ENCODE results near the gene DNM1.

The DNM1 gene

DNA sequence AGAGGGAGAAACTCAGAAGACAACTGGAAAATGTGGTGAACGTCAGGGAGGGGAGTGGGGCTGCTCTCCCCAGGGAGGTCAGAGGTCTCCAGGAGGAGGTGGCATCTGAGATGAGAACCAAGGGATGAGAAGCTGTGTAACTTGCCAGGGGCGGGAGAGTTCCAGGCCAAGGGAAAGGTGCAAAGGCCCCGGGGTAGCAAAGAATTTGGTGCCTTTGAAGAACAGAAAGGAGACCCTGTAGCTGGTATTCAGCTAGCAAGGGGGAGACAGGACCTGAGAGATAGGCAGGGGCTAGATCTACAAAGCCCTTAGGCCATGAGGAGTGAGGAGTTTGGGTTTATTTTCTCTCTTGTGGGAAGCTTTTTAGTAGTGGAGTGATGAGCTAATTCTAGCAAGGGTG lies 3.3 kb downstream of the DNM1 start:
- DNase-seq = no peak

DNA sequence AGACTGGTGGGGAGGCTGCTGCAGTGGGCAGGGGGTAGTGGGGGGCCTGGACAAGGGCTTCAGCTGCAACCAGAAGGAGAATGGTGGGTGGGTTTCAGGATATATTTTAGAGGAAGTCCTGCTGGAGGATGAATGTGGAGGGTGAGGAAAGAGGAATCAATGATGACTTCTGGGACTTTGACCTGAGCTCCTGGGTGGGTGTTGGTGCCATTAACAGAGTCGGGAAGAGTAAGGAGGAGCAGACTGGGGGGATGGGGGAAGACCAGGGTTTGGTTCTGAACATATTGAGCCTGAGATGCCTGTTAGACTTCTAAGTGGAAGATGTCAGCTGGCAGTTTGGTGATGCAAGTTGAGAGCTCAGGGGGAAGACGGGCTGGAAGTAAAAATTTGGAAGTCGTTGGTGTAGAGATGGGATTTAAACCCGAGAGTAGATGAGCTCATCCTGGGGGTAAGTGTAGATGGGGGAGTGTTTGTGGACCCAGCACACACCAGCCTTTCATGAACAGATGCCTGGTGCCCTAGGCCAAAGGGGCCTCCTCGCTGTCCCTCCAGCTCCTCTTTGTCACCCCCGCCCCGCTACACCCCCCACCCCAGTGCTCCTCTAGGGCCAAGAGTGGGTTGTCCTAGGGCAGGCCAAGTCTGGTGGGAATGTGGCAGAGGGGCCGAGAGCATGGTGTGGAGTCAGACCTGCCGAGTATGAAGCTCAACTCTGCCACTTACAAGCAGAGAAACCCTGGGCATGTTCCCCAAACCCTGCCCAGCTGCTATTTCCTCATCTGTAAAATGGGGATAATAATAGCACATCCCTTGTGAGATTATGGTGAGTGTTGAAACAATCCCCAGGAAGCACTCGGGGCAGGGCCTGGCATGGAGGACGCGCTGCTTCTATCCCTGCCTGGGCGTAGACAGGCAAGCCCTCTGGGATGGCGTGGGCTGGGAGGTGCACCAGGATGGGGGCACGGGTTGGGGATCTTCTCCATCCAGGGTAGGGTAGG lies 4.0 kb downstream of the DNM1 start:
- no peak for DNase-seq

DNA sequence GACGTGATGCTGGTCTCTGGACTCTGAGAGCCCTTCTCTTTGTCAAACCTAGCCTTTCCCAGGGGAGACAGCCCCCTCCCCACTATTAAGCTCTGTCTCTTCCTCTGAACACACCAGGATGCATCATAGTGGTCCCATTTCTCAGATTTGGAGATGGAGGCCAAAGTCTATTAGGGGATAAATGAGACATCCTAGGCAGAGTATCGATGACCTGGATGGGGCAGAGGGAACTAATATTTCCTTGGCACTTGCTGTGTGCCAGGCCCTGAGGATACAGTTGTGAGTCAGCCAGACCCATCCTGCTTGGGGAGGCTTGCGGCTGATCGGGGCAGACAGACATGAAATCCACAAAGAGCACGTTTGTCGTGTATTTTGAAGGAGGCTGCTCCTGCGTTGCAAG lies 5.2 kb downstream of the DNM1 start:
- DNase-seq = no peak

DNA sequence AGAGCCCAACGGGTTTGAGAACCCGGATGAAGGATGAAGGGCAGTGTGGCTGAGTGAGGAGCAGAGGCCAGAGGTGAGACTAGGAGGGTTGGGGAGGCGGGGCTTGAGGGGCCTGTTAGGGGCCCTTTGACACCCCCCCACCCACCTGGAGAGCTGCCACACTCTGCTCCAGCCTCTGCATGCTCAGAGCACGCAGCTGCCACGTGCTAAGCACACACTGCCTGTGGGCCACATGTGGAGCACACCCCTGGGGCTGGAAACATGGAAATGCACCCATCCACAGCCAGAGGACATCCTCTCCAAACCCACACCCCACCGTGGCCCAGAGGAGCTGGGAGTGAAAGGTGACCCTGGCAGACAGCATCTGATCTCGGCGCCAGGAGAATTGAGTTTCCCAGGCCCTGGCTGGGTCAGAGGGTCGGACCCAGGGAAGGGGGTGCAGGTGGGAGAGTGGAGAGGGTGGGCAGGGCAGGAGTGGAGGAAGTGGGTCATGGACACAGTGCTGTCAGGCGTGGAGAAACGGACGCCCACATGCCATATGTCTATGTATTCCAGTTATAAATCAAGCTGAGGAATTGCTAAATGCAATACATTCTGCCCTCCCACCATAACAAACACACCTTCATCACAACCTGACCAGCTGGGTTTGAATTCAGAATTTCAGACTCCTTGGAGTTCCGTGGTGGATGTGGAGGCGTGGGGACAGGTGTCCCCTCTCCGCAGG lies 5.9 kb downstream of the DNM1 start:
- no peak for DNase-seq

DNA sequence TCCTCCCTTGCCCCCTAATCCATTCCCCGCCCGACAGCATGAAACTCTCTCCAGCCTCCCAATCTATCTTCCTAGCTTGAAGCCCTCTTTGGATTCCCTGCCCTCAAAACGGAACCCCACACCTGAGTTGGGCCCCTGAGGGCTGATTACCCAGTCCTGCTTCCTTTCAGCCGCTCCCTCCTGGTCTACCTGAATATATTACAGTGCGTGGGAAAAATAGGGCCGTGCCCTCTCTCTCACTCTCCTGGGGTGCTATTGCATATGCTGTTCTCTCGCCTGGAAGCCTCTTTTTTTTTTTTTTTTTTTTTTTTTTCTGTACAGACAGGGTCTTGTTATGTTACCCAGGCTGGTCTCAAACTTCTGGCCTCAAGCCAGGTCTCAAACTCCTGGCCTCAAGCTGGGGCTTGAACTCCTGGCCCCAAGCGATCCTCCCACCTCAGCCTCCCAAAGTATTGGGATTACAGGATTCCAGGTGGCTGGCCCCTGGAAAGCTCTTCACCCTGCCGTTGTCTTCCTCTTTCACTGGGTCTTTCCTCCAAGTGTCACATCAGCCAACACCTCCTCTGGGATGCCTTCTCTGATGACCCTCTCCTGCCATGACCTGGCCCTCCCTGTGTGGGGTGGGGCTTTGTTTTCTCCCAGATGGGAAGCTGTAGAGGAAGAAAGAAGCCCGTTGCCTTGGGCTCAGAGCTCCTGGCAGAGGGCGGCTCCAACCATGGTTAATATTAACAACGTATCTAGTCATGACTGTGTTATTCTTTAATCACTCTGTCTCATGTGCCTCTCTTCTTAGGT lies 8.2 kb downstream of the DNM1 start:
- no peak for DNase-seq

DNA sequence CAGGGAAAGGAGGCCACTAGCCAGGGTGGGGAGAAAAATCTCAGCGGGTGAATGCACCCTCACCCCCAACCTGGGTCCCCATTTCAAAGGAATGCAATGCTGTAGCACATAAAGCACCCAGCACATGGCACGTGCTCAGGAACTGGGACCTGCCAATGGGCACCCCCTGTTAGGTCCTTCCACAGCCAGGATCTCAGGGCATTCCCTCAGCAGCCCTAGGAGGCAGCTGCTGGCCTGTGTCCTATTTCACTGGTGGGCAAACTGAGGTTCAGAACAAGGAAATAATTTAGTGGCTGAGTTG lies 8.8 kb downstream of the DNM1 start:
- no peak for DNase-seq

DNA sequence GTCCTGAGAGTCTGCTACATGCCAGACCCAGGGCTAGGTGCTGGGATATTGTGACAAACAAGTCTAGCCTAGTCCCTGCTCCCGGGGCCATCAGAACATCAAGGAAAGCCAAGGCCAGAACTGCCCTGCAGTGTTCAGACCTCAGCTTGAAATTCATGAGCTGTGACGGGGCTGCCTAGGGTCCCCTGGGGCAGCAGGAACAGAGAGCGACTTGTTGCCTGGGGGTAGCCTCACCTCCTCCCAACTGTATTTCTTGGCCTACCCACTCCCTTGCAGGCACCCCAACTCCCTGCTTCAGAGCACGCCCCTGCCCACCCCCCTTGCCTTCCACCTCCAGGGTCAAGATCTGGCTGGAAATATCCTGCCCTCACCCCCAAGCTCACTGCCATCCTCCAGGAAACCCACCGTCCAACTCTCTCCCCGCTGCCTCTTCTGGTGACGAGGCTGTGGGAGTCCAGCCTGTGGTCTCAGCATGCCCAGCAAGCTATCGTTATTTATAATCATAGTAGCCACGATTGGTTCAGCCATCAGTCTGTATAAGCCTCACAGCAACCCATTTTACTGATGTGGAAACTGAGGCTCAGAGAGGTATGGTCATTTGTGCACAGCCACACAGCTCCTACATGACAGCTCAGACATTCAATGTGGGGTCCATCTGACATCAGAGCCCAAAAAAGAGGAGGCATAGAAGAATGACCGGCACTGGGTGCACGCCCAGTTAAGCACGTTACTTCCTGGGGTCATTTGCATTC lies 10.7 kb downstream of the DNM1 start:
- no peak for DNase-seq

DNA sequence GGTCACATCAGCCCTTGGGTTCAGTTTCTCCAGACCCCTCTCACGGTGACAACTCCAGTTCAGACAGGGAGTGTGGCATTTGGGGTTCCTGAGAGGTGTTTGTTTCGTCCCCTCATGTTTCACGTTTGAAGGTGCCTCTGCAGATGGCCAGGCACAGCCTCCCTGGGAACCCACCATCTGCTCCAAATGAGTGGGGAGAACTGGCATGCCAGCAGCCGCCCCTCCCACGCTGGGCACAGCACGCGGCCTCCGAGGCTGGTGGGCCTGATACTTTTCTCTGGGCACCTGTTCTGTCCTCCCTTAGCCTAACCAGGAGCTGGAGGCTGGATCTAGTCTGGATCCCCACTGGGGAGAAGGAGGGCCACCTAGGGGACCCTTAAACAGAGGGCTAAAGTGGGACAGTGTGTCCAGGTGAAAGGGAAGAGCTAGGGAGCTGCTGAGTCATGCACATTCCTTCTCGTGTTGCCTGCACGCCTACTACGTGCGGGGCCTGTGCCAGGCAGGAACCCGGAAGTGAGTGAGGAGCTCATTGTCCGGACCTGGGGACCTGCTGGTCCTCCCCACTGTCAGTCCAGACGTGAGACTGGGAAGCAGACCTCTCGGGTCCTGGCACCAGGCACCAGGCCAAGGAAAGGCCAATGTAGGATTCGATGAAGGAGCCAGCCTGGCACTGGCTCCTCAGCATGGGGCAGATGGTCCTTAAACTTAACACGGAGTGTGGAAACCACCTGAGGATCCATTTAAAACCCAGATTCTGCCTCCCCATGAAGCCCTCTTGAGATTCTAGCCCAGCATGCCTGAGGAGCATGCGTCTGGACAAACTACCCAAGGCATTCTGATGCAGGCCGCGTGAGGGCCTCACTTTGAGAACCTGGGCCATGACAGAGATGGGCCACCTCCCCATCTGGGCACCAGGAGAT lies 11.7 kb downstream of the DNM1 start:
- DNase-seq = no peak

DNA sequence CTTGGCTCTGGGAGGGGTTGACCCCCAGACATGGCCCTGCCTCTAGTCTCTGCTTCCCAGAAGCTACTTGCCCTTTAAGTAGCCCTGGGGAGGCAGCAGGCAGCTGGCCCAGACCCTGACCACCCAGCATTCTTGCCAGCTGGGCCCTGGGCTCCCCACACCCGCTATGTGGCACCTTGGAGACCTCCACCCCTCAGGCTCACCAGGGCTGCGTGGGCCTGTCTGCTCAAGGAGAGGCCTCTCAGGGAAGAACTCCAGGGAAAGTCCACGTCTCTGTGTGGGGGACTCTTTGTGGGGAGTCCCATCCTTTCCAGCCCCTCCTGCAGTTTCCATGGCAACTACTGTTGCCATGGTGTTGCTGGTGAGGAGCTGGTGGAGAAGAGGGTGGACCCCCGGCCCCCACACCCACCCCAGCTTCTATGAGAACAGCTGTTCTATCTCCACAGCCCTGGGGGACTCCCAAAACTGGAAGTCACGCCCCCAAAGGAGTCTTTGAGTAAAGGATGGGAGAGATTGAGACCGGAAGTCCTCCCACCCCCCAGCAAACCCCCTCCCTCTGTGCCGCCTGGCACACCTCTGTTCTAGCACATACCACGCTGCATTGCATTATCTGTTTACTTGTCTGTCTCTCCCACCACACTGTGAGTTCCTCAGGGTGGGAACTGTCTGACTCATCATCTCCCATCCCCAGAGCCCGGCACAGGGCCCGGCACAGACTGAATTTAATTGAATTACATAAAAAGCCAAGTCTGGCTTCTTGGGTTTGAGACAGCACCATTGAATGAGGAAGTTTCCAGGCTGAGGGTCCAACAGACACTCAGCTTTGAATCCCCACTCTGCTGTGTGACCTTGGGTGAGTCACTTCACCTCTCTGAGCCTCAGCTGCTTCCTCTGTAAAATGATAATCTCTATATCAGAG lies 12.6 kb downstream of the DNM1 start:
- DNase-seq = peak; percentile 87

DNA sequence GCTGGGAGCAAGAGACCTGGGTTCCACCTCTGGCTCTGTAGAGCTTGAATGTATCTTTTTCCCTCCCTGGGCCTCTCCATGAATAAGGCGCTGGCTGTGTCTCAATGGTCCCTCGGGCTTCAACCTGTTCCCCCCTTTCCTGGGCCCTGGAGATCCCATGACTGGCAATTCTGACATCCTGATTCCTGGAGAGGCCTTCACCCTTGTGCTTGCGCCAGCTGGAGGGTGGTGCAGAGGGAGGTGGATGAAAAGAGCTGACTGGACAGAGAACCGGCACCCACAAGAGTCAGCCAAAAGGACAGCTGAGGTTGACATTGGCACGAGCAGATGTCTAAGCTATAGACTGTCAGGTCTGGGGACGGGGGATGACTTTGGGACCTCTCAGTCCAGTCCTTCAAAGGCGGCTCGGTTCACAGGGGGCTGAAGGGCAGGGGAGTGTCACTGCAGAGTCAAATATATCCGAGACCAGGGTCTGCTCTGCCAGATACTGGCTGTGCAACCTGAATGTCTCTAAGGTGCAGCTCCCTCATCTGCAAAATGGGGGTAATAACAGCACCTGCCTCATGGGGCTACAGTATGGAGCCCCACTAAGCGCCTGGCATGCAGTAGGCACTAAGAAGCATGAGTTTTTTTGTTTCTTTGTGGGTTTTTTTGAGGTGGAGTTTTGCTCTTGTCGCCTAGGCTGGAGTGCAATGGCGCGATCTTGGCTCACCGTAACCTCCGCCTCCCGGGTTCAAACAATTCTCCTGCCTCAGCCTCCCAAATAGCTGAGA lies 13.8 kb downstream of the DNM1 start:
- no peak for DNase-seq

DNA sequence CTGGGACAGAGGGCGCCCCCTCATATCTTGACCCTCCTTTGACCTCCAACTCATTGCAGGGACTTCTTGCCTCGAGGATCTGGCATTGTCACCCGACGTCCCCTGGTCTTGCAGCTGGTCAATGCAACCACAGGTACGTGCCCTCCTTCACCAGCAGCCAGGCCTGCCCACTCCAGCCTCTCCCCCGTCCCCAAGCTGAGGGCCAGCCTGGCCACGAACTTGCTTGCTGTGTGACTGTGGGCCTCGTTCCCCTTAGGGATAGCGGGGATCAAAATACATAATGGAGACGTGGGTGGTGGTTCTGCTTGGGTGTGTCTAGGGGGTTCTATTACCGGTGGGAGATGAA lies 15.0 kb downstream of the DNM1 start:
- DNase-seq = no peak

DNA sequence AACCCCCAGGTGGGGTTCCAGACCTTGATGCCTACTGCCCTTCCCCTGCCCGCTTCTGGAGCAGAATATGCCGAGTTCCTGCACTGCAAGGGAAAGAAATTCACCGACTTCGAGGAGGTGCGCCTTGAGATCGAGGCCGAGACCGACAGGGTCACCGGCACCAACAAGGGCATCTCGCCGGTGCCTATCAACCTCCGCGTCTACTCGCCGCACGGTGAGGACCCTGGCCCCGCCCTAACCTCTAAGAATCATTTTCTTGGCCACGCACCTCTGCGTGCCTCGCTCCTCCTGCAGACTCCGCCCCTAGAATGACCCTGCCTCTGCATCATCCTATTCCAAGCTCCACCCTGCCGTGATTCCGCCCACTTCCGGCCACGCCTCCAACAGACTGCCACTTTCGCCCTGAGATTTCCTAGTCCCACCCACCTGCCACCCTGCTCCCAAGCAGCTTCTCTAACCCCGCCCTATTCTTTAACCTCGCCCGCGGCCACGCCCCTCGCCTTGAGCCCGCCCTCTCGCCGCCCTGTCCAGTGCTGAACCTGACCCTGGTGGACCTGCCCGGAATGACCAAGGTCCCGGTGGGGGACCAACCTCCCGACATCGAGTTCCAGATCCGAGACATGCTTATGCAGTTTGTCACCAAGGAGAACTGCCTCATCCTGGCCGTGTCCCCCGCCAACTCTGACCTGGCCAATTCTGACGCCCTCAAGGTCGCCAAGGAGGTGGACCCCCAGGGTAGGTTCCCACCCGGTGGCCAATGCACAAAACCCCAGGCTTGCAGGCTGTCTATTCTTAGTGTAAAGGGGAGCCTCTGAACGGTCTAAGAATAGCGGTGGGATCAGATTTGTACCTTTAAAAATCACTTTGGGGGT lies 15.6 kb downstream of the DNM1 start:
- DNase-seq = peak; percentile 41

DNA sequence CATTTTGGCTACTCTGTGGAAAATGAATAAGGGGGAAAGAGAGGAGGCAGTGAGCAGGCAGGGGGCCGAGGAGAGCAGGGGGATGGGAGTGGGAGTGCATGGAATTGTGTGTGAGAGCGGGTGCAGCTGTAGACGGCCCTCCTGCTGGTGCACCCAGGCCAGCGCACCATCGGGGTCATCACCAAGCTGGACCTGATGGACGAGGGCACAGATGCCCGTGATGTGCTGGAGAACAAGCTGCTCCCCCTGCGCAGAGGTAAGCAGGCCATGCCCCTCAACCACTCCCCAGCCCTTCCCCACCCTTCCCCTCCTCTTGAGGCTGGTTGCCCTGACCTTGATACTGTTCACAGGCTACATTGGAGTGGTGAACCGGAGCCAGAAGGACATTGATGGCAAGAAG lies 16.7 kb downstream of the DNM1 start:
- no peak for DNase-seq

DNA sequence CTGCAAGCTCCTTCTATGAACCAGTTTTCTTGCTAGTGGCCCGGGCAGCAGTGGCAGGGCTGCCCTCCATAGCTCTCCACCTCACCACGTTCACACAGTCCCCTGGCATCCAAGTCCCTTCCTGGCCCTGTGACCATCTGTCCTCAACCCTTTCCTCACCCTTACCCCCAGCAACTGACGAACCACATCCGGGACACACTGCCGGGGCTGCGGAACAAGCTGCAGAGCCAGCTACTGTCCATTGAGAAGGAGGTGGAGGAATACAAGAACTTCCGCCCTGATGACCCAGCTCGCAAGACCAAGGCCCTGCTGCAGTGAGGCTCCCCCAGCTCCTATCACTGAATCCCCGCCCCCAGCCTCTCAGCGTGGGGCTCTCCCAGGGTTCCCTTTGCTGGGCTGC lies 18.8 kb downstream of the DNM1 start:
- DNase-seq = no peak

DNA sequence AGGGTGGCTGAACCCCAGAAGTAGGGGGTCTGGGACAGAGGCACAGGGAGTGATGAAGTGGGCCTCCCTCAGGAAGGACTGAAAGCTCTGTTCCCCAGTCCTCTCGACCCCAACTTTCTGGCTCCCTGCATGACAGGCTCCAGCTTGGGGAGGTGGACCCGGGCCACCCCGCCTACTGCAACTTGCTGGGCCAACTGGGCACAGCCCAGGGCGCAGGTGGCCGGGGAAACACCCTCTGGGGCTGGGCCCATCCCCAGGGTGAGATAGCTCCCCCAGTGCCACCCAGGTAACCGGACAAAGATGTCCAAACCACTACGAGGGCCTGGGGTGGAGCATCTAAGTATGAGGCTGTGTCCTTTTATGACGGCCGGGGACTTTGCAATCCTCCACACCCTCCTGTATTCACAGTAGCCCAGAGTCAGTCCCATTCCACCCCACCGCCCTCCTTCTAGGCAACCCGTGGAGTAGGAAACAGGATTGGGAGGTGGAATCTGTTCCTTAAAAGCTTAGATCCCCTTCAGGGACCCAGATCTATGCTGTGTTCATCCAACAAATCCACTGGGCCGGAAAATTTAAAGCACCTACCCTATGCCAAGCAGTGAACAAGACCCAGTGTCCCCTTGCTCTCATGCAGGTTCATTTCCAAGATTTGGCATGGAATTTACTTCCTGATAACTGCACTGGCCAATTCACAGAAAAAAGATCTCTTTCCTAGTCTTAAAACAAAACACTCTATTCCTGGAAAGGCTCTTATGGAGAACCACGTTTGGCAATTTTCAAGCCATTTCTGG lies 19.9 kb downstream of the DNM1 start:
- DNase-seq = no peak

DNA sequence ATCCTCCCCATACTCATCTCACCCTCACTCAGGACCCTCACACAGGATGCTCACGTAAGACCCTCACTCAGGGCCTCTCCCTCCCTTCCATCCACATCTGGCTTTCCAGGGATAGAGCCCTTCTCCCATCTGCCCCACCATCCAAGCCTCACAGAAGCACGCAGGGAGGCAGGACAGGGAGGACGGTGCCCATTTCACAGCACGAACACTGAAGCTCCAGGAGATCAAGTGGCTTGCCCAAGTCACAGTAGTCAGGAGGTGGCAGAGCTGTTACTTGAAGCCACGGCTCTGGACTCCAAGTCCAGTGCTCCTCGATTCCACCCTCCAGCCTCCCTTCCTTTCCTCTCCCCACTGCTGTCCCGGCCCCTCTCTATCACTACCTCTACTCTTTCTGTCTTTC lies 21.7 kb downstream of the DNM1 start:
- DNase-seq = no peak

DNA sequence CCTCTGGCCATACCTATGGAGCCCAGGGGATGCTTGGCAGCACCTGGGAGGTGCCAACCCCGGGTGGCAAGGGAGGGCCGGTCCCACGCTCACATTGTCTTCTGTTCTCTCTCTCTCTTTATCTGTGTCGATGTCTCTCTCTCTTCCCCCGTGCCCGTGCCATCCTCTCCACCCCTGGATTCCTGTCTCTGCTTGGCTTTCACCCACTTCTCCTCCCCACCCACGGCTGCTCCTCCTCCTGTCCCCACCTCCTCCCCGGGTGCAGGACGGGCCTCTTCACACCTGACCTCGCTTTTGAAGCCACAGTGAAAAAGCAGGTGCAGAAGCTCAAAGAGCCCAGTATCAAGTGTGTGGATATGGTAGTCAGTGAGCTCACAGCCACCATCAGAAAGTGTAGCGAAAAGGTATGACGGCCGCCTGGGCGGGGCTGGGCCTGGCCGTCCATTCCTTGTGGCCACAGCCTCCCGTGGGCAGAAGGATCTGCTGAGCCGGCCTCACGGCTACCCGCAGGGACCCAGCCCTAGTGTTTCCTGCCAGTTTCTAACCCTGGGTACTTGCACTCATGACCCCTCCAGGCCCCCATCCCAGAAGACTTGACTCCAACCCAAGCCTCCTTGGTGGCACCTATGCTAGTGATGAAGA lies 22.7 kb downstream of the DNM1 start:
- DNase-seq = no peak

Measured in fibroblast of skin of abdomen (primary cell).